PFSK-1 (cell line): ENCODE results near the gene LRRC32.

ENCODE experiments used
- FOXP2 ChIP-seq: optimal IDR thresholded peaks from 2 replicates; pipeline ENCODE3; 2011; ENCODE audit warnings: borderline replicate concordance, control low read depth, inconsistent platforms; ENCODE audit not compliant: insufficient read depth; ENCODE audit errors: extremely low read length, extremely low read depth
- POLR2AphosphoS5 ChIP-seq: IDR thresholded peaks from 2 replicates; pipeline ENCODE4 v1.6.1; 2012; ENCODE audit warnings: low read depth, mild to moderate bottlenecking, control low read depth, low read length, moderate library complexity

GRCh38 chr11:76696756-76697155, 26.2 kb upstream of the LRRC32 start:
- TF ChIP-seq POLR2AphosphoS5 = no peak
- no peak for TF ChIP-seq FOXP2
